H1 (cell line): ENCODE results near the gene HSPA12A. TPM values are rescaled to one million over a fixed set of nuclear protein-coding genes. Genes with fewer than 3 reads are reported as not detected.
A peak's percentile ranks its signal among the peaks of the same experiment; 100 is the strongest.

Source experiments
- ASH2L ChIP-seq: fragments of 200-600, 300-600 bp; sonication (generic); IDR thresholded peaks from one replicate; pipeline ENCODE4 v1.7.1; 2017; ENCODE audit warnings: low read length
- BRCA1 ChIP-seq: IDR thresholded peaks from 2 replicates; pipeline ENCODE4 v1.6.1; 2012; ENCODE audit warnings: low read depth, low read length, improper control_type of control experiment
- CTBP2 ChIP-seq: IDR thresholded peaks from 2 replicates; pipeline ENCODE4 v1.7.0; 2011; ENCODE audit warnings: borderline replicate concordance, mild to moderate bottlenecking, moderate library complexity, mixed read lengths, low read length; ENCODE audit not compliant: insufficient read depth, insufficient read length
- CTCF ChIP-seq, 3 experiments: IDR thresholded peaks; 1 replicate in 2 of 3; 2 replicates in 1 of 3; pipeline versions ENCODE4 v1.5.1 to v1.6.1; 2011; ENCODE audit warnings: low read length in 3 of 3, mild to moderate bottlenecking in 3 of 3, inconsistent platforms in 2 of 3, low read depth in 1 of 3, moderate library complexity in 1 of 3; ENCODE audit not compliant: insufficient read depth in 1 of 3; ENCODE audit errors: control extremely low read depth in 1 of 3
- GABPA ChIP-seq: IDR thresholded peaks from 2 replicates; pipeline ENCODE4 v1.6.1; 2011; ENCODE audit warnings: mild to moderate bottlenecking, low read length, moderate library complexity, borderline replicate concordance; ENCODE audit not compliant: insufficient read depth
- HDAC6 ChIP-seq: IDR thresholded peaks from one replicate; pipeline ENCODE4 v1.7.1; 2012; ENCODE audit warnings: low read depth, mild to moderate bottlenecking, inconsistent platforms, low read length, moderate library complexity
- JUN ChIP-seq: IDR thresholded peaks from 2 replicates; pipeline ENCODE4 v1.6.1; 2011; ENCODE audit warnings: low read depth, mild to moderate bottlenecking, improper control_type of control experiment, low read length
- KDM4A ChIP-seq: IDR thresholded peaks from one replicate; pipeline ENCODE4 v1.7.1; 2012; ENCODE audit warnings: low read depth, mild to moderate bottlenecking, moderate library complexity, low read length, inconsistent platforms; ENCODE audit not compliant: severe bottlenecking
- MAX ChIP-seq: IDR thresholded peaks from 2 replicates; pipeline ENCODE4 v1.6.1; 2012; ENCODE audit warnings: inconsistent platforms
- PHF8 ChIP-seq: fragments of 200-600 bp; sonication (generic); conservative IDR thresholded peaks from 2 replicates; pipeline ENCODE4 v1.7.1; 2012; ENCODE audit warnings: low read depth, mild to moderate bottlenecking, inconsistent platforms, low read length, moderate library complexity
- POLR2AphosphoS5 ChIP-seq: IDR thresholded peaks from 2 replicates; pipeline ENCODE4 v1.6.1; 2011; ENCODE audit warnings: low read depth, low read length
- TAF7 ChIP-seq: optimal IDR thresholded peaks from 2 replicates; pipeline ENCODE3; 2011; ENCODE audit warnings: low read depth, mild to moderate bottlenecking, inconsistent platforms, low read length, moderate library complexity, borderline replicate concordance
- TBP ChIP-seq: IDR thresholded peaks from 2 replicates; pipeline ENCODE4 v1.6.1; 2011; ENCODE audit warnings: low read depth, low read length, improper control_type of control experiment
- TCF12 ChIP-seq: IDR thresholded peaks from 2 replicates; pipeline ENCODE4 v1.6.1; 2011; ENCODE audit warnings: low read depth, mild to moderate bottlenecking, low read length
- TEAD4 ChIP-seq: IDR thresholded peaks from 2 replicates; pipeline ENCODE4 v1.6.1; 2012; ENCODE audit warnings: low read depth, low read length, inconsistent platforms, mixed read lengths
- USF2 ChIP-seq: IDR thresholded peaks from 2 replicates; pipeline ENCODE4 v1.6.1; 2011; ENCODE audit warnings: low read length, improper control_type of control experiment
- YY1 ChIP-seq: IDR thresholded peaks from 2 replicates; pipeline ENCODE4 v1.6.1; 2011; ENCODE audit warnings: low read depth, mild to moderate bottlenecking, low read length
- ZNF274 ChIP-seq: IDR thresholded peaks from 2 replicates; pipeline ENCODE4 v1.7.0; 2012; ENCODE audit warnings: low read length, borderline replicate concordance; ENCODE audit errors: extremely low read depth
- polyA plus RNA-seq, 7 experiments: library from polyadenylated mRNA; depleted of rRNA in 3 of 7; stranded (reverse) in 5 of 7; unstranded in 2 of 7; fragments of >200 nt in 5 of 7; fragments of 200-250 nt in 2 of 7; gene quantifications; 1 replicate in 5 of 7; 2 replicates in 1 of 7; 4 replicates in 1 of 7; pipeline versions ENCODE4 v1.2.1 to v1.2.3, GENCODE V29; 2011 to 2013; ENCODE audit warnings: missing spikeins in 2 of 7, mixed read lengths in 2 of 7
- total RNA-seq: library from RNA; stranded (reverse); fragmentation: NEBNext Ultra II Directional; extraction: Animal tissue kit (Norgen Biotek cat#: 25700); gene quantifications from 2 replicates; pipeline ENCODE4 v1.2.1, GENCODE V29; 2021

Gene HSPA12A
- total and polyA plus RNA-seq, 2 of the 8 experiments (the other 6 are each of a cell fraction or from before 2014, with no cell fraction given): 3.1 to 6.9 TPM

GRCh38 chr10:116669832-116670644 lies 72.3 kb downstream of the HSPA12A start (continued):
- peak; percentile 54 for TF ChIP-seq TAF7
- peak; percentile 78 for TF ChIP-seq KDM4A
- TF ChIP-seq POLR2AphosphoS5: 0 out of 2 replicates have a peak, but pooled peaks have one; percentile 49
- no peak for TF ChIP-seq TEAD4
- TF ChIP-seq ASH2L: peak; percentile 20
- TF ChIP-seq MAX: peak; percentile 85
- TF ChIP-seq CTCF (IDR thresholded peaks at IDR 0.05; ENCODE audit: control extremely low read depth in 1 of 3, insufficient read depth in 1 of 3, low read depth in 1 of 3, low read length in 3 of 3): no peak
- TF ChIP-seq YY1: peak; percentile 77
- no peak for TF ChIP-seq BRCA1
- TF ChIP-seq PHF8: peak; percentile 78; the same call in 1 of the 2 replicates
- TF ChIP-seq JUN: no peak
- TF ChIP-seq USF2: no peak
- no peak for TF ChIP-seq TBP
- 0 out of 2 replicates have a peak, but pooled peaks have one; percentile 5 for TF ChIP-seq TCF12
- no peak for TF ChIP-seq ZNF274
- no peak for TF ChIP-seq GABPA
- no peak for TF ChIP-seq CTBP2
- TF ChIP-seq HDAC6: no peak
